Upper lobe of left lung (tissue), 6 donors: Measurements from ENCODE around the gene CORO6. TPM values are rescaled to one million over a fixed set of nuclear protein-coding genes. Genes with fewer than 3 reads are reported as not detected.

ENCODE experiments used
- ATAC-seq, 2 donors: fragments of 200-7000 bp; cut with Tn5 transposase; one replicate each; pipeline ENCODE4 v1.9.1; 2022; ENCODE audit warnings: mild to moderate bottlenecking in 2 of 2, moderate library complexity in 2 of 2; ENCODE audit not compliant: low FRiP score in 2 of 2
- DNase-seq, 2 donors: peaks; one replicate each; pipeline ENCODE4 v3.0.0-alpha.2; 2019 to 2020
- H3K27ac ChIP-seq, 4 donors: fragments of 200-600 bp; sonication (generic); one replicate each; pipeline ENCODE4 v1.5.1; 2016 to 2019
- H3K27me3 ChIP-seq, 4 donors: fragments of 200-600 bp; sonication (generic); one replicate each; pipeline ENCODE4 v1.5.1; 2017 to 2019
- H3K36me3 ChIP-seq, 4 donors: fragments of 200-600 bp; sonication (generic); one replicate each; pipeline ENCODE4 v1.5.1; 2016 to 2019
- H3K4me1 ChIP-seq, 4 donors: fragments of 200-600 bp; sonication (generic); one replicate each; pipeline ENCODE4 v1.5.1; 2018 to 2019
- H3K4me3 ChIP-seq, 4 donors: fragments of 200-600 bp; sonication (generic); one replicate each; pipeline ENCODE4 v1.5.1; 2017 to 2019; ENCODE audit warnings: mild to moderate bottlenecking in 2 of 4, moderate library complexity in 1 of 4
- H3K9me3 ChIP-seq, 4 donors: fragments of 200-600 bp; sonication (generic); one replicate each; pipeline ENCODE4 v1.5.1; 2018 to 2019
- CTCF ChIP-seq, 6 experiments: fragments of 450-650 bp in 4 of 6; fragments of 200-600 bp in 2 of 6; sonication (generic) in 2 of 6; IDR thresholded peaks; one replicate each; pipeline ENCODE4 v1.5.1; 2016 to 2019; ENCODE audit warnings: antibody characterized with exemption in 6 of 6
- EP300 ChIP-seq, 4 donors: sonication (generic); formaldehyde crosslinking; IDR thresholded peaks; one replicate each; pipeline ENCODE4 v1.5.1; 2017; ENCODE audit warnings: antibody characterized with exemption in 4 of 4, control low read depth in 2 of 4
- POLR2A ChIP-seq, 4 donors: fragments of 450-650 bp; IDR thresholded peaks; one replicate each; pipeline ENCODE4 v1.5.1; 2016 to 2017; ENCODE audit warnings: antibody characterized with exemption in 4 of 4, mild to moderate bottlenecking in 2 of 4
- POLR2AphosphoS5 ChIP-seq, 2 donors: sonication (generic); formaldehyde crosslinking; IDR thresholded peaks; one replicate each; pipeline ENCODE4 v1.5.1; 2017; ENCODE audit warnings: antibody characterized with exemption in 2 of 2
- WGBS, 2 donors: methylation state at CpG; one replicate each; pipeline ENCODE4 v1.1.5; 2017 to 2018; 5-methylcytosine and 5-hydroxymethylcytosine counted together
- total RNA-seq, 6 donors: library from RNA; depleted of rRNA in 4 of 6; stranded (reverse); fragments of >200 nt in 4 of 6; gene quantifications; one replicate each; pipeline versions ENCODE4 v1.1.0 to v1.2.1, GENCODE V29; 2016 to 2021
- donor health status: DM: no; HTN: no; CAD: no; lungs with moderate emphysema.
- donor health status: DM: no; HTN: yes; CAD: no; lungs with severe emphysema.

CORO6 gene
- total RNA-seq, 6 donors from 2014 or later = 7.3 to 137 (median 12.2) TPM

GRCh38 chr17:29625037-29625750, 2.5 kb upstream of the CORO6 start:
- ATAC-seq = no peak
- H3K9me3 ChIP-seq = no peaks in the 10 kb centered on the region
- whole genome bisulfite sequencing, 2 donors = 78 to 88% methylated on average over 8 of the region's 8 CpGs
- H3K27me3 ChIP-seq = peaks cover 0 to 2% (median 0%) of the 10 kb centered on the region in 4 donors
- H3K27ac ChIP-seq = no peak overlapping the region
- TF ChIP-seq CTCF (IDR thresholded peaks at IDR 0.05) (no peak), EP300 (IDR thresholded peaks at IDR 0.05) (no peak), POLR2A (IDR thresholded peaks at IDR 0.05) (no peak), POLR2AphosphoS5 (IDR thresholded peaks at IDR 0.05) (no peak)
- no peak for DNase-seq
- H3K4me1 ChIP-seq = peaks cover 11 to 18% (median 16%) of the 10 kb centered on the region in 4 donors
- H3K36me3 ChIP-seq = peaks cover 0 to 16% (median 5%) of the 10 kb centered on the region in 4 donors
- no peak overlapping the region for H3K4me3 ChIP-seq

DNA sequence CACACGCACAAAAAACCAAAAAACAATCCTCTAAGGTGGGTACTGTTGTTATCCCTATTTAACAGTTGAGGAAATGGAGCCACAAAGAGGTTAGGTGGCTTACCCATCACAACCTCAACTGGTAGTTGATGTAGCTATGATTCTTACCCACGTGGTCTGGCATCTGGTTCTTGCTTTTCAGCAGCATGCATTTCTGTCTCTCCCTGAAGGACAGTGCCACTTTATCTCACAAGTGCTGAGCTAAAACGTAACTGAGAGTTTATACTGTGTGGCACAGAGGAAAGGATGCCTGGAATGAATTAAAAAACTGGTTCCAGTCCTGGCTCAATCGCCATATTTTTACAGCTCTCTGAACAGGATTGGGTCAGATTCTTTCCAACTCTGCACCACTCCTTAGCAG, 1.9 kb upstream of the CORO6 start:
- WGBS, 2 donors = 75 to 83% methylated on average over 4 of the region's 4 CpGs
- no peak for ATAC-seq
- Histone ChIP-seq H3K4me3 (no peak overlapping the region), H3K4me1 (peaks cover 11 to 18% (median 16%) of the 10 kb centered on the region in 4 donors), H3K9me3 (no peaks in the 10 kb centered on the region), H3K36me3 (peaks cover 0 to 10% (median 2%) of the 10 kb centered on the region in 4 donors), H3K27ac (no peak overlapping the region), H3K27me3 (peaks cover 0 to 2% (median 0%) of the 10 kb centered on the region in 4 donors)
- DNase-seq = no peak
- TF ChIP-seq CTCF (IDR thresholded peaks at IDR 0.05) (no peak), EP300 (IDR thresholded peaks at IDR 0.05) (no peak), POLR2AphosphoS5 (IDR thresholded peaks at IDR 0.05) (no peak)

DNA sequence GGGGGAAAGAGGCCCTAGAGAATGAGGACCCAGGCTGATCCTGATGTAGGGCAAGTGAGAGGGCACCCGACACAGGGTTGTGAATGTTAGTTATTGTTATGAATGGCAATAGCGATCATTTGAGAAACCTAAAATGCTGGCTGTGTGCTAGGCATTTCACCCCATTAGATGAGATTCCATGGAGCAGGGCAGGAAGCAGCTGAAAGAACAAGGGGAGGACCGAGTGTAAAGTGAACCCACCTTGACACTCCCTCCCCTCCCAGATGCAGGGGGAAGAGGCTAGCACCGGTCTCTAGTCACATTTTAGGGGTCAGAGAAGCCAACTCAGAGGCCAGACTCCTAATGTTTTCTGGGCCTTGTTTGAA, 553 bp upstream of the CORO6 start:
- no peak overlapping the region for H3K27ac ChIP-seq
- peak overlapping the region in 3 of 4 donors; percentile 67 to 76 (median 68) for H3K4me3 ChIP-seq
- peaks cover 11 to 26% (median 20%) of the 10 kb centered on the region in 4 donors for H3K4me1 ChIP-seq
- H3K27me3 ChIP-seq = peaks cover 0 to 2% (median 0%) of the 10 kb centered on the region in 4 donors
- no peak for DNase-seq
- no peaks in the 10 kb centered on the region for H3K9me3 ChIP-seq
- no peaks in the 10 kb centered on the region for H3K36me3 ChIP-seq
- 53 to 64% methylated on average over 4 of the region's 4 CpGs for WGBS, 2 donors
- no peak for ATAC-seq
- TF ChIP-seq POLR2AphosphoS5 (IDR thresholded peaks at IDR 0.05) = no peak
- no peak for TF ChIP-seq CTCF (IDR thresholded peaks at IDR 0.05)
- TF ChIP-seq POLR2A (IDR thresholded peaks at IDR 0.05) = no peak
- no peak for TF ChIP-seq EP300 (IDR thresholded peaks at IDR 0.05)

GRCh38 chr17:29621751-29622194, 939 bp downstream of the CORO6 start:
- H3K27me3 ChIP-seq = peaks cover 0 to 2% (median under 1%) of the 10 kb centered on the region in 4 donors
- H3K9me3 ChIP-seq = no peaks in the 10 kb centered on the region
- peak overlapping the region in 1 of 4 donors; percentile 52 for H3K27ac ChIP-seq
- H3K36me3 ChIP-seq = no peaks in the 10 kb centered on the region
- peak overlapping the region in 3 of 4 donors; percentile 67 to 76 (median 68) for H3K4me3 ChIP-seq
- DNase-seq (no peak), ATAC-seq (no peak)
- peaks cover 23 to 41% (median 35%) of the 10 kb centered on the region in 4 donors for H3K4me1 ChIP-seq
- WGBS, 2 donors = 46 to 78% methylated on average over 2 to 8 of the region's 8 CpGs
- TF ChIP-seq EP300 (IDR thresholded peaks at IDR 0.05) = no peak
- TF ChIP-seq POLR2AphosphoS5 (IDR thresholded peaks at IDR 0.05) = no peak
- no peak for TF ChIP-seq CTCF (IDR thresholded peaks at IDR 0.05)
- TF ChIP-seq POLR2A (IDR thresholded peaks at IDR 0.05) = no peak
